ENCODE data around the gene INTS2.

The INTS2 gene

DNA sequence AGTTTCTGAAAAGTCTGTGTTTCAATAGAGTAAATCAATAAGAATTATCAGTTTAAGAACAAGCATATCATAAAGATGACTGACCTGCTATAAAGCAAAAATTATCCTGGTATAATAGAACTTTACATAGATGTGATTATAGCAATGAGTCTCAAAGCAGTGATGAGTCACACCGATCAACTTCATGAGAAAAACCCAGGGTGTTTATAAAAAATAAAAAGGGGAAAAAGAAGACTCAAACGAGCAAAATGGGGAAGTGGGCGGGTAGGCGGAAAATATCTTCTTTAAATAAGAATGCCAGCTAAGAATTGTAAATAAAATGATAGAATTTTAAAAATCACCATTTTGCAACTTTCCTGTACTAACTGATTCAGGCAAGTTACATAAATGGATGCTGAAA lies 111.2 kb downstream of the INTS2 start (continued):
- TF ChIP-seq, protein P1, sequence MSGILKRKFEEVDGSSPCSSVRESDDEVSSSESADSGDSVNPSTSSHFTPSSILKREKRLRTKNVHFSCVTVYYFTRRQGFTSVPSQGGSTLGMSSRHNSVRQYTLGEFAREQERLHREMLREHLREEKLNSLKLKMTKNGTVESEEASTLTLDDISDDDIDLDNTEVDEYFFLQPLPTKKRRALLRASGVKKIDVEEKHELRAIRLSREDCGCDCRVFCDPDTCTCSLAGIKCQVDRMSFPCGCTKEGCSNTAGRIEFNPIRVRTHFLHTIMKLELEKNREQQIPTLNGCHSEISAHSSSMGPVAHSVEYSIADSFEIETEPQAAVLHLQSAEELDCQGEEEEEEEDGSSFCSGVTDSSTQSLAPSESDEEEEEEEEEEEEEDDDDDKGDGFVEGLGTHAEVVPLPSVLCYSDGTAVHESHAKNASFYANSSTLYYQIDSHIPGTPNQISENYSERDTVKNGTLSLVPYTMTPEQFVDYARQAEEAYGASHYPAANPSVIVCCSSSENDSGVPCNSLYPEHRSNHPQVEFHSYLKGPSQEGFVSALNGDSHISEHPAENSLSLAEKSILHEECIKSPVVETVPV (CRISPR knock-in tag; IDR thresholded peaks at IDR 0.05), result no peak
- TF ChIP-seq ESRRG (CRISPR knock-in tag; IDR thresholded peaks at IDR 0.05) (no peak), OSR1 (CRISPR knock-in tag; IDR thresholded peaks at IDR 0.05) (no peak), ARNTL (CRISPR knock-in tag; IDR thresholded peaks at IDR 0.05; ENCODE audit: borderline replicate concordance, low read depth) (no peak), TOX (CRISPR knock-in tag; IDR thresholded peaks at IDR 0.05; ENCODE audit: borderline replicate concordance) (no peak), ZNF8 (CRISPR knock-in tag; IDR thresholded peaks at IDR 0.05) (no peak)

DNA sequence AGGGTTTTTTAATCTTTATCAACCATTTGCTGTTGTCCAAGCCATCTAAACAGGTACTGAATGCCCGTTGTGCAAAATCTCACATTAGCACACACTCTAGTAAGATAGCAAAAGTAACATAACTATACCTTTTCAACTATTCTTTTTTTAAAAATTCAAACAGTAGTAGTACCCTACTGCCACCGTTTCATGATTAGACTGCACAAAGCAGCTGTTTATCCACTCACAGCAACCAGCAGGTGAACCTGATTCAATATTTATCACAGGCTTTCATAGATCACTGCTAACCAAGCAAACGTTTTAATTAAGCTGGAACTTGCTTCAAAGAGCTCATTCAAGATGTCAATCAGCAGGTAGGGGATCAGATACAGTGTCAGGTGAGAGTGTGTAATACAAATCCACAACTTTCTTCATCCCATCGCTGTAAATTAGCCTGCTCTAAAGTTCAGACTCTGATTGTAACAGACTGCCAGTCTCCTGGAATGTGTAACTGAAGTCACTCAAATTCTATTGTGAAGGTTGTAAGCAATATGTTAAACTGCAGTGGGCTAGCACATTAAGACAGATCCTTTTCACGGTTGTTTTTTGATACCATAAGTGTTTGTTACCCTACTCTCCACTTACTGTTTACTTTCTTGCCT lies 111.8 kb downstream of the INTS2 start:
- TF ChIP-seq TCF4 (CRISPR knock-in tag; IDR thresholded peaks at IDR 0.05; ENCODE audit: borderline replicate concordance), result no peak
- TF ChIP-seq ZNF8 (CRISPR knock-in tag; IDR thresholded peaks at IDR 0.05), result no peak
- TF ChIP-seq ISL1 (CRISPR knock-in tag; IDR thresholded peaks at IDR 0.05), result no peak
- TF ChIP-seq, protein P2, sequence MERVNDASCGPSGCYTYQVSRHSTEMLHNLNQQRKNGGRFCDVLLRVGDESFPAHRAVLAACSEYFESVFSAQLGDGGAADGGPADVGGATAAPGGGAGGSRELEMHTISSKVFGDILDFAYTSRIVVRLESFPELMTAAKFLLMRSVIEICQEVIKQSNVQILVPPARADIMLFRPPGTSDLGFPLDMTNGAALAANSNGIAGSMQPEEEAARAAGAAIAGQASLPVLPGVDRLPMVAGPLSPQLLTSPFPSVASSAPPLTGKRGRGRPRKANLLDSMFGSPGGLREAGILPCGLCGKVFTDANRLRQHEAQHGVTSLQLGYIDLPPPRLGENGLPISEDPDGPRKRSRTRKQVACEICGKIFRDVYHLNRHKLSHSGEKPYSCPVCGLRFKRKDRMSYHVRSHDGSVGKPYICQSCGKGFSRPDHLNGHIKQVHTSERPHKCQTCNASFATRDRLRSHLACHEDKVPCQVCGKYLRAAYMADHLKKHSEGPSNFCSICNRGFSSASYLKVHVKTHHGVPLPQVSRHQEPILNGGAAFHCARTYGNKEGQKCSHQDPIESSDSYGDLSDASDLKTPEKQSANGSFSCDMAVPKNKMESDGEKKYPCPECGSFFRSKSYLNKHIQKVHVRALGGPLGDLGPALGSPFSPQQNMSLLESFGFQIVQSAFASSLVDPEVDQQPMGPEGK (CRISPR knock-in tag; IDR thresholded peaks at IDR 0.05; ENCODE audit: borderline replicate concordance), result no peak
- no peak for TF ChIP-seq SNAI2 (CRISPR knock-in tag; IDR thresholded peaks at IDR 0.05)
- TF ChIP-seq, protein P1 (CRISPR knock-in tag; IDR thresholded peaks at IDR 0.05), result no peak
- TF ChIP-seq ZC3H10 (CRISPR knock-in tag; IDR thresholded peaks at IDR 0.05), result no peak
- no peak for TF ChIP-seq RARB (CRISPR knock-in tag; IDR thresholded peaks at IDR 0.05)
- no peak for TF ChIP-seq ESRRG (CRISPR knock-in tag; IDR thresholded peaks at IDR 0.05)
- ATAC-seq, result peak; percentile 57
